ENCODE results near the gene KLHL40. TPM values are rescaled to one million over a fixed set of nuclear protein-coding genes. Genes with fewer than 3 reads are reported as not detected.
A peak's percentile ranks its signal among the peaks of the same experiment; 100 is the strongest.

The KLHL40 gene
- total and polyA plus RNA-seq, 9 donors, result not detected

DNA sequence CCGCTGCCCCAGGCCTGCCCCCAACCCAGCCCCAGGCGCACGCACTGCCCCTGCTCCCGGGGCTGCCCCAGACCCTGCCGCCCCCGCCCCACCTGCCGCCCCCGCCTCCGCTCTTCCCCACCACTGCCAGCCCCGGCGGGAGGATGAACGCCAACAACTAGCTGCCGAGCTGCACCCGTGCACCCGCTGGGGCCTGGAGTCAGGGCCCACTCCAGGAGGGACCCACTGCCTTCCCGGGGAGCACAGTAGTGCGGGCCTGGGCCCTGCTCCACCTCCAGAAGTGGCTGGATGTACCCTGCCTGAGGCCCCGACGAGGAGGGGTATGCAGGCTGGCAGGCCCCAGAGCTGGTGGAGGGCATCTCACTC, 20.9 kb upstream of the KLHL40 start:
- no peak for DNase-seq
- Histone ChIP-seq H3K27ac (no peak overlapping the region), H3K9me3 (no peaks in the 10 kb centered on the region), H3K4me1 (ENCODE audit: insufficient read depth) (peaks cover 11% of the 10 kb centered on the region), H3K36me3 (no peaks in the 10 kb centered on the region), H3K4me3 (no peak overlapping the region), H3K27me3 (no peaks in the 10 kb centered on the region)
- intact Hi-C loops (cut with DNase I), result no loop called here
- no peak for TF ChIP-seq EP300 (IDR thresholded peaks at IDR 0.05)
- TF ChIP-seq, protein P1, sequence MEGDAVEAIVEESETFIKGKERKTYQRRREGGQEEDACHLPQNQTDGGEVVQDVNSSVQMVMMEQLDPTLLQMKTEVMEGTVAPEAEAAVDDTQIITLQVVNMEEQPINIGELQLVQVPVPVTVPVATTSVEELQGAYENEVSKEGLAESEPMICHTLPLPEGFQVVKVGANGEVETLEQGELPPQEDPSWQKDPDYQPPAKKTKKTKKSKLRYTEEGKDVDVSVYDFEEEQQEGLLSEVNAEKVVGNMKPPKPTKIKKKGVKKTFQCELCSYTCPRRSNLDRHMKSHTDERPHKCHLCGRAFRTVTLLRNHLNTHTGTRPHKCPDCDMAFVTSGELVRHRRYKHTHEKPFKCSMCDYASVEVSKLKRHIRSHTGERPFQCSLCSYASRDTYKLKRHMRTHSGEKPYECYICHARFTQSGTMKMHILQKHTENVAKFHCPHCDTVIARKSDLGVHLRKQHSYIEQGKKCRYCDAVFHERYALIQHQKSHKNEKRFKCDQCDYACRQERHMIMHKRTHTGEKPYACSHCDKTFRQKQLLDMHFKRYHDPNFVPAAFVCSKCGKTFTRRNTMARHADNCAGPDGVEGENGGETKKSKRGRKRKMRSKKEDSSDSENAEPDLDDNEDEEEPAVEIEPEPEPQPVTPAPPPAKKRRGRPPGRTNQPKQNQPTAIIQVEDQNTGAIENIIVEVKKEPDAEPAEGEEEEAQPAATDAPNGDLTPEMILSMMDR (IDR thresholded peaks at IDR 0.05), result no peak
- TF ChIP-seq POLR2A (IDR thresholded peaks at IDR 0.05), result no peak
- 69 to 83% (median 74%) methylated on average over 11 to 19 of the region's 19 CpGs for WGBS, 3 donors

DNA sequence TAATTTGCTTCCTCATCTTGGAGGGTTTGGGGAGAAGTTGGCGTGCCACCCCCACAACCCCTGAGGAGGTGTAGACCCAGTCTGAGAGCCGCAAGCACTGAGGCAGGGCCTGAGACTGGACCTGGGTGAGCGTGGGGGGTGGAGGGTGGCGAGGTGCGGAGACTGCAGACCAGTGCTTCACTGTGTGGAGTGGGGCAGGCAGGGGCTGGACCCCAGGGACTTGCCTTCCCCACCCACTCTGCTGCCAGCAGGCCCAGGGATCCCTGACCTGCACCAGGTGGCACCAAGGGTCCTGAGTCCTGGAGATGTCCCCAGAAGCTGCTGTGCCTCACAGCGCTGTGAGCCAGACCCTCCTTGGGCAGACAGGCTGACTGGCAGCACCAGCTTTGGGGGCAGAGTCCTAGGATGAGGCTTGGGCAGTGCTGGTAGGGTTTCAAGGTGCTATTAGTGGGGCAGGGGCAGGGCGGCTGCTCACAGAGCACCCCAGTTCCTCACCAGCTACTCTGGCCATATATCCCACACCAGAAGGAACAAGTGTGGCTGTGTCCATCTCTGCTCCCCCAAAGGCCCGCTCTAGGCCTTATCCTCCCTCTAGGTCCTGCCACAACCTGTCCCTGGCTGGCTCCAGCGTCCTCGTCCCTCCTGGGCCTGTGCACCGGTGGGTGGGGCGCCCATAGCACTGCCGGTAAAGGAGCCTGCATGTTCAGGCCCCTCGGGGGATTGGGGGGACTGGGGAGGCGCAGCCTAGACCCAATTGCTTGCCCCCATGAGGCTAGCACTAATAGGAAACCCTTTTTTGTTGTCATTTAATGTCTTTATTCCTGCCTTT, 20.1 kb upstream of the KLHL40 start:
- Histone ChIP-seq H3K9me3 (no peaks in the 10 kb centered on the region), H3K27ac (no peak overlapping the region), H3K36me3 (no peaks in the 10 kb centered on the region), H3K27me3 (no peaks in the 10 kb centered on the region), H3K4me1 (ENCODE audit: insufficient read depth) (peaks cover 11% of the 10 kb centered on the region), H3K4me3 (no peak overlapping the region)
- TF ChIP-seq, protein P1 (IDR thresholded peaks at IDR 0.05), result no peak
- TF ChIP-seq EP300 (IDR thresholded peaks at IDR 0.05) (no peak), POLR2A (IDR thresholded peaks at IDR 0.05) (no peak)
- intact Hi-C loops (cut with DNase I), result no loop called here
- 78 to 83% (median 80%) methylated on average over 14 to 15 of the region's 15 CpGs for WGBS, 3 donors
- DNase-seq, result peak in 1 of 5 donors; percentile 39

DNA sequence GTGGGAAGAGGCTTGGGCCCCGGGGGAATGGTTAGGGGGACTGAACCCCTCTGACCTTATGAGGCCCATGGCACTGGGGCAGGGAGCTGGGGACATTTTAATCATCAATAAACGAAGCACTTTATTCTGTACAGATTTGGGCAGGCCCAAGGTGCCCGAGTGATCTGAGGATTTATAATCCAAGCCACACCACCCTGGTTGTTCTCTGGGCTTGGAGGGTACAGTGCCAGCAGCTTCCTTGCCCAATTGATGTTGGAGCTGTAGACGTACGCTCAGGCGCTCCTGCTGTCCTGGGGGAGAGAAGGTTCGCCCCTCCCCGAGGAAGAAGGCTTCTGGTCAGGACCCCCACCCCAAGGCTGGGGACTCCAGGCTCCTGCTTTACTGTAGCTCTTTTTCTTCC, 19.3 kb upstream of the KLHL40 start:
- intact Hi-C loops (cut with DNase I), result no loop called here
- peak overlapping the region; percentile 20 to 34 for H3K27ac ChIP-seq
- no peaks in the 10 kb centered on the region for H3K9me3 ChIP-seq
- peaks cover 11% of the 10 kb centered on the region for H3K4me1 ChIP-seq (ENCODE audit: insufficient read depth)
- H3K4me3 ChIP-seq, result no peak overlapping the region
- TF ChIP-seq POLR2A (IDR thresholded peaks at IDR 0.05) (no peak), EP300 (IDR thresholded peaks at IDR 0.05) (no peak)
- TF ChIP-seq, protein P1 (IDR thresholded peaks at IDR 0.05), result no peak
- no peaks in the 10 kb centered on the region for H3K27me3 ChIP-seq
- 53 to 61% (median 56%) methylated on average over 8 of the region's 8 CpGs for WGBS, 3 donors
- peak in 1 of 5 donors; percentile 34 for DNase-seq
- H3K36me3 ChIP-seq, result no peaks in the 10 kb centered on the region

DNA sequence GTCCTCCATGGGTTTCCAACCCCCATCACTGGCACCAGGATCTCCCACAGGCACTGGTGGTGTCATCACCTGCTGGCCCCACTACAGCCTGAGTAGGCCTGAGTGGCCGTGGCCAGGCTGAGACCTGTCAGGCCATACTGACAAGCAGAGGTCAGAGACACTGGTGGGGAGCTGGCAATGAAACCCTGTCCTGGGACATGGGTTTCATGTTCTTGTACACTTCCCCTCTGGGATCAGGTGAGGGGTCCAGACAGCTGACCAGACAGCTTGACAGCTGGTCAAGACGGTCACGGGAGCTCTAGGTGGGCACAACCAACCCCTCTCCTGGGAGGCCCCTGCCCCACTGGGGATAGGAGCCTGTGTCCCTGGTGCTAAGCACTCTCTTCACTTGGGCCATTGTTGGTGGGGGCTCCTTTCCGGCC, 18.7 kb upstream of the KLHL40 start:
- Histone ChIP-seq H3K36me3 (no peaks in the 10 kb centered on the region), H3K4me1 (ENCODE audit: insufficient read depth) (peaks cover 11% of the 10 kb centered on the region), H3K9me3 (no peaks in the 10 kb centered on the region), H3K27ac (peak overlapping the region in 1 of 2 donors; percentile 34), H3K4me3 (no peak overlapping the region), H3K27me3 (no peaks in the 10 kb centered on the region)
- peak in 1 of 5 donors; percentile 34 for DNase-seq
- intact Hi-C loops (cut with DNase I), result no loop called here
- TF ChIP-seq, protein P1 (IDR thresholded peaks at IDR 0.05), result no peak
- TF ChIP-seq EP300 (IDR thresholded peaks at IDR 0.05) (no peak), POLR2A (IDR thresholded peaks at IDR 0.05) (no peak)
- WGBS, 3 donors, result 56 to 73% (median 58%) methylated on average over 3 to 4 of the region's 4 CpGs
